ENCODE measurements around the gene LCLAT1. TPM values are rescaled to one million over a fixed set of nuclear protein-coding genes. Genes with fewer than 3 reads are reported as not detected.
A peak's percentile ranks its signal among the peaks of the same experiment; 100 is the strongest.

LCLAT1 gene
- total and polyA plus RNA-seq, 12 donors = 8.0 to 56.4 (median 42.7) TPM

DNA sequence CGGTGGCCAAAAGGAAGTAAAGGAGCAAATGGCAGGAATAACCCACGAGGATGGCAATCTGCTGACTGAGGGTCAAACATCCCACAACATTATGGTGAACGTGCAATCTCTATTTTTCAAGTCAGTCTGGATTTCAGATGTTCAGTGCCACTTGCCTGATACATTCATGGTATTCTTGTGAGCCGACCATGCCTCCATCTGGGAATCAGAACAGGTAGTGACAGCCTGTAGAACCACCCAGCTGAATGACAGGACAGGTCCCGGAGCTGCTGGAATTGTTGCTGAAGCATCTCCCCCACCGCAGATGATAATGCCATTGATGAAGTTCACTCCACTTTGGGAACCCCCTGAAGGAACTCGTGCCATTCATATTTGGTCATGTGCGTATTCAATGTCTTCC, 237.0 kb downstream of the LCLAT1 start:
- Histone ChIP-seq H3K36me3 (no peaks in the 10 kb centered on the region), H3K4me3 (no peak overlapping the region), H3K27ac (no peak overlapping the region), H3K9me3 (no peaks in the 10 kb centered on the region), H3K4me1 (peaks cover 0 to 20% (median 8%) of the 10 kb centered on the region in 9 donors), H3K27me3 (no peaks in the 10 kb centered on the region)
- intact Hi-C loops (cut with DNase I) = loop anchor here in 1 of 10 donors (10.0 kb wide), 1 partner anchor 159 kb away; no protein-coding TSS in a partner anchor
- 91 to 95% methylated on average over 8 of the region's 8 CpGs for WGBS, 2 donors
- TF ChIP-seq CTCF (IDR thresholded peaks at IDR 0.05) = no peak
- DNase-seq (no peak), ATAC-seq (no peak)

GRCh38 chr2:30684516-30684915, 237.5 kb downstream of the LCLAT1 start:
- no peak for TF ChIP-seq CTCF (IDR thresholded peaks at IDR 0.05)
- Histone ChIP-seq H3K9me3 (no peaks in the 10 kb centered on the region), H3K27me3 (no peaks in the 10 kb centered on the region), H3K4me3 (no peak overlapping the region), H3K27ac (no peak overlapping the region), H3K4me1 (peaks cover 0 to 25% (median 12%) of the 10 kb centered on the region in 9 donors), H3K36me3 (no peaks in the 10 kb centered on the region)
- intact Hi-C loops (cut with DNase I) = loop anchor here in 1 of 10 donors (10.0 kb wide), 1 partner anchor 160 kb away; no protein-coding TSS in a partner anchor
- no peak for ATAC-seq
- WGBS, 2 donors = 85 to 91% methylated on average over 5 of the region's 5 CpGs
- no peak for DNase-seq

DNA sequence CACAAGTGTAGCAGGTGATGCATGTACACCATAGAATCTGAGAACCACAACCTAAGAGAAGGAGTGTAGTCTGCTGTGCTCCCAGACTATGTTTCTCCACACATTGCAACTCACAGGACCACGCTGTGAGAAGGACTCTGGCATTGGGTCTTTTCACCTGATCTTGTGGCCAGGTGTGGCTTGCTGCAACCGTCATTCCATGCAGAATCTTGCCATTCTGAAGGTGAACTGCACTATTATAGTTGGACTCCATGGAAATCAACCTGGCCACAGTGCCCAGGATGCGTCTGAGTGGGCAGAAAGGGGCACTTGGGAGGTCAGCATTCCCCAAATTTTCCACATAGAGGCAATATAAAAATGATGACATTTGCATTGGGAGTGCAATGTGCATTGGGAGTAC, 237.9 kb downstream of the LCLAT1 start:
- 93 to 94% methylated on average over 3 of the region's 3 CpGs for WGBS, 2 donors
- Histone ChIP-seq H3K36me3 (no peaks in the 10 kb centered on the region), H3K9me3 (no peaks in the 10 kb centered on the region), H3K4me3 (no peak overlapping the region), H3K27ac (no peak overlapping the region), H3K4me1 (peaks cover 0 to 29% (median 12%) of the 10 kb centered on the region in 9 donors), H3K27me3 (no peaks in the 10 kb centered on the region)
- no peak for ATAC-seq
- DNase-seq = no peak
- TF ChIP-seq CTCF (IDR thresholded peaks at IDR 0.05) = no peak
- intact Hi-C loops (cut with DNase I) = loop anchor here in 3 of 10 donors (5.0 to 10.0 kb wide), 3 partner anchors 58 to 160 kb away; no protein-coding TSS in a partner anchor

- Histone ChIP-seq H3K27ac (peak overlapping the region in 1 of 10 donors; percentile 35), H3K4me3 (no peak overlapping the region), H3K4me1 (peaks cover 0 to 32% (median 14%) of the 10 kb centered on the region in 9 donors), H3K36me3 (no peaks in the 10 kb centered on the region), H3K27me3 (no peaks in the 10 kb centered on the region), H3K9me3 (no peaks in the 10 kb centered on the region)
- 82 to 89% methylated on average over 2 of the region's 2 CpGs for WGBS, 2 donors
- DNase-seq = no peak
- intact Hi-C loops (cut with DNase I) = loop anchor here in 3 of 10 donors (5.0 to 10.0 kb wide), 3 partner anchors 59 to 161 kb away; no protein-coding TSS in a partner anchor
- no peak for ATAC-seq
- peak in 6 of 9 donors; percentile 22 to 51 (median 30) for TF ChIP-seq CTCF (IDR thresholded peaks at IDR 0.05)
Observed at GRCh38 chr2:30686000-30686399, 239.0 kb downstream of the LCLAT1 start.

All from heart right ventricle (tissue), 16 donors.